Heart right ventricle (tissue), 16 donors: ENCODE results near the gene WDR20. TPM values are rescaled to one million over a fixed set of nuclear protein-coding genes. Genes with fewer than 3 reads are reported as not detected.

Experiments used
- ATAC-seq, 8 donors: fragments of 200-7000 bp; cut with Tn5 transposase; one replicate each; pipeline ENCODE4 v1.9.1; 2020; ENCODE audit warnings: mild to moderate bottlenecking in 8 of 8, moderate library complexity in 8 of 8, moderate number of reproducible peaks in 1 of 8
- DNase-seq, 2 donors: peaks; one replicate each; pipeline ENCODE4 v3.0.0-alpha.2; 2020
- H3K27ac ChIP-seq, 10 donors: fragments of 200-600 bp; sonication (generic) in 2 of 10; one replicate each; pipeline versions ENCODE4 v1.5.0 to v1.8.0; 2020 to 2022; ENCODE audit warnings: mild to moderate bottlenecking in 3 of 10
- H3K27me3 ChIP-seq, 7 donors: fragments of 200-600 bp; one replicate each; pipeline ENCODE4 v1.8.0; 2021 to 2022; ENCODE audit warnings: mild to moderate bottlenecking in 2 of 7
- H3K36me3 ChIP-seq, 9 donors: fragments of 200-600 bp; sonication (generic) in 1 of 9; one replicate each; pipeline versions ENCODE4 v1.5.0 to v1.8.0; 2020 to 2022; ENCODE audit warnings: mild to moderate bottlenecking in 2 of 9
- H3K4me1 ChIP-seq, 9 donors: fragments of 200-600 bp; sonication (generic) in 1 of 9; one replicate each; pipeline versions ENCODE4 v1.5.0 to v1.8.0; 2020 to 2022; ENCODE audit warnings: mild to moderate bottlenecking in 4 of 9
- H3K4me3 ChIP-seq, 10 donors: fragments of 200-600 bp; sonication (generic) in 2 of 10; one replicate each; pipeline versions ENCODE4 v1.5.0 to v1.8.0; 2020 to 2022; ENCODE audit warnings: mild to moderate bottlenecking in 7 of 10, moderate library complexity in 2 of 10
- H3K9me3 ChIP-seq, 11 donors: fragments of 200-600 bp in 10 of 11; sonication (generic) in 2 of 11; one replicate each; pipeline versions ENCODE4 v1.5.0 to v1.8.0; 2013 to 2022; ENCODE audit warnings: mild to moderate bottlenecking in 2 of 11, control low read depth in 1 of 11, moderate library complexity in 1 of 11
- CTCF ChIP-seq, 9 donors: fragments of 200-600 bp; sonication (generic) in 2 of 9; IDR thresholded peaks; one replicate each; pipeline versions ENCODE4 v1.5.0 to v1.8.0; 2021 to 2022; ENCODE audit warnings: antibody characterized with exemption in 9 of 9, mild to moderate bottlenecking in 5 of 9, moderate library complexity in 1 of 9
- WGBS, 2 donors: extraction: QIAGEN DNeasy Blood & Tissue Kit; methylation state at CpG; one replicate each; pipeline ENCODE4 v1.1.7; 2013; ENCODE audit warnings: inconsistent platforms in 1 of 2; 5-methylcytosine and 5-hydroxymethylcytosine counted together
- intact Hi-C, 10 donors: fragments of 100-400 bp; cut with DNase I; formaldehyde crosslinking; loops; one replicate each; pipeline versions ENCODE4 v1.11.1 to v1.14.2; 2022
- polyA plus RNA-seq, 2 donors: library from polyadenylated mRNA; stranded (reverse); fragments of 200-250 nt; gene quantifications; one replicate each; pipeline ENCODE4 v1.2.3, GENCODE V29; 2013
- total RNA-seq, 10 donors: library from RNA; stranded (reverse); fragmentation: NEBNext Ultra II Directional in 3 of 10; extraction: Animal tissue kit (Norgen Biotek cat#: 25700) in 3 of 10; gene quantifications; one replicate each; pipeline versions ENCODE4 v1.2.1 to v1.2.4, GENCODE V29; 2021 to 2023
- donor health status: Arrhythmogenic right ventricular cardiomyopathy.
- donor health status: ischemic (EF 13 %, LVEDD 7.1; RV severe dilation, severe dysfunction).
- donor health status: healthy with polysubstance abuse.
- donor health status: DM: no; HTN: yes; CAD: no.
- donor health status: DM: no; HTN: no; CAD: no.
- donor health status: ischemic (EF 25% LVEDD 6.9; RV normal size, moderate dysfunction).
- donor health status: ischemic (EF 25% LVEDD 5.7; RV mildly dilated, moderate dysfunction).
- donor health status: healthy.
- donor health status: DM: yes; HTN: yes; CAD: no.
- donor health status: Ischemic cardiomyopathy.
- donor health status: ischemic (EF 35%, LVEDD 5.7; RV mildly dilated, moderate dysfunction).
- donor health status: nonischemic (EF 11% LVEDD 7.7; RV severe dilation, severe dysfunction).
- donor health status: DM: yes; HTN: yes; CAD: no.
- donor health status: PGD.
- donor health status: ischemic (EF 29% LVEDD 5.4; RV normal size, mild dysfunction).
- donor health status: nonischemic (EF 23%, LVEDD 6.1; RV moderate dilation, normal function).

Gene WDR20
- total and polyA plus RNA-seq, 12 donors: 10.7 to 28.0 (median 20.5) TPM

GRCh38 chr14:102138535-102138934, 1.2 kb upstream of the WDR20 start:
- H3K36me3 ChIP-seq: peaks cover 0 to 12% (median 0%) of the 10 kb centered on the region in 9 donors
- DNase-seq (no peak), ATAC-seq (no peak)
- no peaks in the 10 kb centered on the region for H3K9me3 ChIP-seq
- H3K27ac ChIP-seq: peak overlapping the region in 2 of 10 donors; percentile 80 to 91
- no peaks in the 10 kb centered on the region for H3K27me3 ChIP-seq
- H3K4me3 ChIP-seq: peak overlapping the region in 7 of 10 donors; percentile 71 to 100 (median 94)
- no peak for TF ChIP-seq CTCF (IDR thresholded peaks at IDR 0.05)
- intact Hi-C loops: loop anchor here in 1 of 10 donors (5.0 kb wide), 1 partner anchor 51 kb away; the partner anchor contains the start of gene HSP90AA1
- H3K4me1 ChIP-seq: peaks cover 6 to 35% (median 29%) of the 10 kb centered on the region in 9 donors
- WGBS, 2 donors: 26 to 31% methylated on average over 3 of the region's 3 CpGs

- TF ChIP-seq CTCF (IDR thresholded peaks at IDR 0.05): no peak
- Histone ChIP-seq H3K4me3 (peak overlapping the region; percentile 71 to 100 (median 94)), H3K36me3 (peaks cover 0 to 12% (median 0%) of the 10 kb centered on the region in 9 donors), H3K4me1 (peaks cover 6 to 35% (median 29%) of the 10 kb centered on the region in 9 donors), H3K9me3 (no peaks in the 10 kb centered on the region), H3K27ac (peak overlapping the region in 9 of 10 donors; percentile 41 to 94 (median 84)), H3K27me3 (no peaks in the 10 kb centered on the region)
- WGBS, 2 donors: 5 to 7% methylated on average over 14 of the region's 14 CpGs
- peak in 1 of 8 donors; percentile 0 for ATAC-seq
- no peak for DNase-seq
- intact Hi-C loops: loop anchor here in 1 of 10 donors (5.0 kb wide), 1 partner anchor 52 kb away; the partner anchor contains the start of gene HSP90AA1
These were observed 774 bp upstream of the WDR20 start for GRCh38 chr14:102138961-102139285.

GRCh38 chr14:102140027-102140749, 491 bp downstream of the WDR20 start:
- 0 to 1% methylated on average over 48 of the region's 48 CpGs for WGBS, 2 donors
- Histone ChIP-seq H3K4me1 (peaks cover 6 to 44% (median 32%) of the 10 kb centered on the region in 9 donors), H3K27me3 (no peaks in the 10 kb centered on the region), H3K4me3 (peak overlapping the region; percentile 71 to 100 (median 94)), H3K27ac (peak overlapping the region; percentile 42 to 94 (median 84)), H3K36me3 (peaks cover 0 to 13% (median 0%) of the 10 kb centered on the region in 9 donors), H3K9me3 (no peaks in the 10 kb centered on the region)
- no peak for TF ChIP-seq CTCF (IDR thresholded peaks at IDR 0.05)
- DNase-seq (peak in 1 of 2 donors; percentile 23), ATAC-seq (peak; percentile 13 to 50 (median 28))
- intact Hi-C loops: loop anchor here in 5 of 10 donors (5.0 to 10.0 kb wide), 5 partner anchors 62 to 177 kb away; partner anchors contain the start of gene ZNF839 (in 1 of the 5)

- Histone ChIP-seq H3K9me3 (no peaks in the 10 kb centered on the region), H3K36me3 (peaks cover 0 to 15% (median 0%) of the 10 kb centered on the region in 9 donors), H3K4me1 (peaks cover 6 to 45% (median 34%) of the 10 kb centered on the region in 9 donors), H3K27ac (peak overlapping the region in 9 of 10 donors; percentile 78 to 94 (median 84)), H3K27me3 (no peaks in the 10 kb centered on the region), H3K4me3 (peak overlapping the region; percentile 71 to 100 (median 94))
- 5 to 9% methylated on average over 9 of the region's 9 CpGs for WGBS, 2 donors
- intact Hi-C loops: loop anchor here in 5 of 10 donors (5.0 to 10.0 kb wide), 5 partner anchors 62 to 177 kb away; partner anchors contain the start of gene ZNF839 (in 1 of the 5)
- DNase-seq (no peak), ATAC-seq (no peak)
- no peak for TF ChIP-seq CTCF (IDR thresholded peaks at IDR 0.05)
These were observed 1.1 kb downstream of the WDR20 start for GRCh38 chr14:102140750-102141145.
